HG03280 (cell line): ENCODE measurements around the gene TBC1D22B.
"Not testable (repeated sequence)": the region's sequence is repeated elsewhere in the genome, so short reads cannot be mapped to it uniquely, and the experiment has no call there.

Source experiments
- ATAC-seq: cut with Tn5 transposase; IDR thresholded peaks from one replicate; pipeline ENCODE4 v1.9.1; 2021; ENCODE audit warnings: mild to moderate bottlenecking, moderate library complexity; ENCODE audit not compliant: unreplicated experiment

The TBC1D22B gene

GRCh38 chr6:37303091-37303660 lies 45.6 kb downstream of the TBC1D22B start:
- ATAC-seq, result no peak

- no peak for ATAC-seq
These were observed 46.4 kb downstream of the TBC1D22B start for GRCh38 chr6:37303891-37304503.

- ATAC-seq, result no peak
These were observed 47.2 kb downstream of the TBC1D22B start for GRCh38 chr6:37304766-37305165.

- no peak for ATAC-seq
These were observed 48.4 kb downstream of the TBC1D22B start for GRCh38 chr6:37305841-37306425.

- ATAC-seq, result no peak
These were observed 49.2 kb downstream of the TBC1D22B start for GRCh38 chr6:37306624-37307222.

GRCh38 chr6:37307484-37307883 lies 49.9 kb downstream of the TBC1D22B start:
- not testable (repeated sequence) for ATAC-seq

- ATAC-seq, result no peak
These were observed 50.7 kb downstream of the TBC1D22B start for GRCh38 chr6:37308069-37308815.

- ATAC-seq, result no peak
These were observed 51.5 kb downstream of the TBC1D22B start for GRCh38 chr6:37309046-37309445.

- ATAC-seq, result no peak
These were observed 52.1 kb downstream of the TBC1D22B start for GRCh38 chr6:37309692-37310091.

GRCh38 chr6:37310966-37311365 lies 53.4 kb downstream of the TBC1D22B start:
- no peak for ATAC-seq

- no peak for ATAC-seq
These were observed 54.3 kb downstream of the TBC1D22B start for GRCh38 chr6:37311741-37312473.

- no peak for ATAC-seq
These were observed 56.3 kb downstream of the TBC1D22B start for GRCh38 chr6:37313723-37314486.

- ATAC-seq, result no peak
These were observed 57.0 kb downstream of the TBC1D22B start for GRCh38 chr6:37314487-37315156.

- no peak for ATAC-seq
These were observed 57.6 kb downstream of the TBC1D22B start for GRCh38 chr6:37315157-37315515.

GRCh38 chr6:37316071-37316470 lies 58.5 kb downstream of the TBC1D22B start:
- ATAC-seq, result no peak

GRCh38 chr6:37317312-37318038 lies 59.9 kb downstream of the TBC1D22B start:
- ATAC-seq, result peak; percentile 59

GRCh38 chr6:37319156-37319555 lies 61.6 kb downstream of the TBC1D22B start:
- no peak for ATAC-seq

- ATAC-seq, result no peak
These were observed 62.4 kb downstream of the TBC1D22B start for GRCh38 chr6:37319856-37320480.
